GM18508 (cell line): Measurements from ENCODE around the gene PGAP1.

Experiments
- ATAC-seq: cut with Tn5 transposase; IDR thresholded peaks from one replicate; pipeline ENCODE4 v1.9.1; 2021; ENCODE audit warnings: moderate number of reproducible peaks; ENCODE audit not compliant: insufficient read depth, unreplicated experiment

Gene PGAP1, protein sequence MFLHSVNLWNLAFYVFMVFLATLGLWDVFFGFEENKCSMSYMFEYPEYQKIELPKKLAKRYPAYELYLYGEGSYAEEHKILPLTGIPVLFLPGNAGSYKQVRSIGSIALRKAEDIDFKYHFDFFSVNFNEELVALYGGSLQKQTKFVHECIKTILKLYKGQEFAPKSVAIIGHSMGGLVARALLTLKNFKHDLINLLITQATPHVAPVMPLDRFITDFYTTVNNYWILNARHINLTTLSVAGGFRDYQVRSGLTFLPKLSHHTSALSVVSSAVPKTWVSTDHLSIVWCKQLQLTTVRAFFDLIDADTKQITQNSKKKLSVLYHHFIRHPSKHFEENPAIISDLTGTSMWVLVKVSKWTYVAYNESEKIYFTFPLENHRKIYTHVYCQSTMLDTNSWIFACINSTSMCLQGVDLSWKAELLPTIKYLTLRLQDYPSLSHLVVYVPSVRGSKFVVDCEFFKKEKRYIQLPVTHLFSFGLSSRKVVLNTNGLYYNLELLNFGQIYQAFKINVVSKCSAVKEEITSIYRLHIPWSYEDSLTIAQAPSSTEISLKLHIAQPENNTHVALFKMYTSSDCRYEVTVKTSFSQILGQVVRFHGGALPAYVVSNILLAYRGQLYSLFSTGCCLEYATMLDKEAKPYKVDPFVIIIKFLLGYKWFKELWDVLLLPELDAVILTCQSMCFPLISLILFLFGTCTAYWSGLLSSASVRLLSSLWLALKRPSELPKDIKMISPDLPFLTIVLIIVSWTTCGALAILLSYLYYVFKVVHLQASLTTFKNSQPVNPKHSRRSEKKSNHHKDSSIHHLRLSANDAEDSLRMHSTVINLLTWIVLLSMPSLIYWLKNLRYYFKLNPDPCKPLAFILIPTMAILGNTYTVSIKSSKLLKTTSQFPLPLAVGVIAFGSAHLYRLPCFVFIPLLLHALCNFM

DNA sequence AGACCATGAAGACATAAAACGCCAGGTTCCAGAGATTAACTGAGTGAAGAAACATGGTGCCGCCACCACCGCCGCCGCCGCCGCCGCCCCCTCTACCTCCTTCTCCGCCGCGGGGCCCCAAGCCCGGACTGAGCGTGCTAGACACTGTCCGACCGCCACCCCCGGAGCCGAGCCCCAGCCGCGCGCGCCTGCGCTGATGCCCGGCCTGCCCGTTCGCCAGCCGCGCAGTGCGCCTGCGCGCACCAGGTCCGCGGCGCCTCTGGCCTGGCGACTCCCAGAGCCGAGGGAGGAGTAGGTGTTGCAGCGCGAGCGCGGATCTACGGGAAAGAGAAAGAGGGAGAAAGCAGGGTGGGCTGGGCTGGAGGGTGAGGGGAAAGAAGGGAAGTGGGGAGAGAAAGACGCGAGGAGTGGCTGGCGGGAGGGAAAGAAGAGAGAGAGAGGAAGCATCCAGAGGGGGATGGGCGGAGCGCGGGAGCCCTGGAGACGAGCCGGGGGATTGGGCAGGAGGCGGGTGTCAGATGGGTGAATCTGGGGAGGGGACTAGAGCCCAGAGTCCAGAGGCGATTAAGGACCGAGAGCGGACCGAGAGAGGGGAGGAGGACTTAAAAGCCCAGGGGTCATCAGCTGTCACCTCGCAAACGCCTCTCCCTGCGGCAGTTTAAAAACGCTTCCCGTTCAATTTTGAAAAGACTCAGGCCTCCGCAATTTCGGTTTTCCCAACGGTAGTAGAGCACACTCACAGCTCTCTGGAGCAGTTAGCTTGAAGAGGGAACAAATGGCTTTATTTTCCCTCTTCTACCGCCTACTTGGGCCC, at the start of gene PGAP1:
Gene PGAP1 (minus strand): TSS at position 146 of the 814 bp plus-strand sequence. CDS start 91 bp downstream, at position 55.
- ATAC-seq, result peak; percentile 47

- no peak for ATAC-seq
Measured at GRCh38 chr2:196974970-196975369, 48.5 kb upstream of the PGAP1 start.

GRCh38 chr2:196971574-196972279, 45.2 kb upstream of the PGAP1 start:
- no peak for ATAC-seq

DNA sequence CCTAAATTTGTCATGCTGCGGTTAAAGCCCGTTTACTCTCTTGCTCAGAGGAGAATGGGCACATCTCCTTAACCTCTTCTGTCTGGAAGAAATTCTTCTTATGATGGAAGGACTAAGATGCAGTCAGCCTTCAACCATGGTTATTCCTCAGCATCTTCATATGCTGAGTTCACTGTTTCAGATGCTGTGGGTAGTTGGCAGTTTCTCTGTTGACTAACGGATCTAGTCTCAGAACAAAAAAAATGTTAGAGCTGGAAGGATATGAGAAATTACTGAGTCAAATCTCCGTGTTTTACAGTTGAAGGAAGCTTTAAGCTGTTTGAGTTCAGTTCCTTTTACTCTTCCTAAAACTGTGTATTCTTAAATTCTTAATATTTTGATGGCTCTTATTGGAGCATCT, 43.6 kb upstream of the PGAP1 start:
- no peak for ATAC-seq

- ATAC-seq, result no peak
Measured at GRCh38 chr2:196968516-196968915, 42.0 kb upstream of the PGAP1 start.

DNA sequence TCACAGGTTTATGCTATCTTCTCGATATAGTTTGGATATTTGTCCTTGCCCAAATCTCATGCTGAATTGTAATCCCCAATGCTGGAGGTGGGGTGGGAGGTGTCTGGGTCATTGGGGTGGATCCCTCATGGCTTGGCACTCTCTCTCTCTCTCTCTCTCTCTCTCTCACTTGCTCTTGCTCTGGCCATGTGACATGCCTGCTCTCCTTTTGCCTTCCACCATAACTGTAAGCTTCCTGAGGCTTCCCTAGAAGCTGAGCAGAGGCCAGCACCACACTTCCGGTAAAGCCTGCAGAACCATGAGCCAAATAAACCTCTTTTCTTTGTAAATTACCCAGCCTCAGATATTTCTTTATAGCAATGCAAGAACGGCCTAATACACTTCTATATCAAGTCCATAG, 41.3 kb upstream of the PGAP1 start:
- ATAC-seq, result no peak

- no peak for ATAC-seq
Measured at GRCh38 chr2:196967116-196967515, 40.6 kb upstream of the PGAP1 start.

DNA sequence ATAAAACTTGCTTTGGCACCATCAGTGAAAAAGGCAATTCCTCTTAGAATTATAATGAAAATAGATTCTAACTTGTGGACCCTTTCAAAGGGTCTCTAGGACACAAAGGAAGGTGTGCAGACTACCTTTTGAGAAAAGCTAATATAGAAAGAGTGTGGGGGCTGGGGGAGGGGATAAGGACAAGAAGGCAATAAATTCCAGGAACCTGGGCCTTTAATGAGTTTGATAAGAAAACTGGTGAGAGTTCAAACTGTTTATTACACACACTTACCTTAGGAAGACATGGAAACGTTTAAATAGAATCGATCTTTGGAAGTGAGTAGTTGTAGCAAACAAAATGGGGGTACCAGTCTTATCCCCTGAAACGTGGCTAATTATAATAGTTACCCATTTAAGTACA, 39.6 kb upstream of the PGAP1 start:
- no peak for ATAC-seq

GRCh38 chr2:196965651-196966050, 39.1 kb upstream of the PGAP1 start:
- no peak for ATAC-seq

DNA sequence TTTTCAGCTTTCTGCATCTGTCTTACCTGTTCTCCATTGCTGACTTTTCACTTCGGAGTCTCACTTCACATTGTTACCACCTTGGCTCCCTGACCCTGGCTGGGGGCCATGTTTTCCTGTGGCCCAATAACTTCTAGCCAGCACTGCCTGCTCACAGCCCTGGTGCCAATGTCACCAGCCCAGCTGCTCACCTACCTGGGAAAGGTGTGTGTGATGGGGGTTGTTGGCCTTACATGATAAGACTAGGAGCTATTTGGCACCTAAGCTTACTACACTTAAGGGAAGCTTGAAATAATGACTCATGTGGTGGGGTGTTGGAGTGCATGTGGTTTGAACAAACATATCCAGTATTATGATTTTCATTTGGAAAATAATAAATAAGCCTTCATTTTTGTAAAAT, 37.5 kb upstream of the PGAP1 start:
- ATAC-seq, result no peak

GRCh38 chr2:196963043-196963442, 36.5 kb upstream of the PGAP1 start:
- ATAC-seq, result no peak

- ATAC-seq, result no peak
Measured at GRCh38 chr2:196962325-196962724, 35.8 kb upstream of the PGAP1 start.

DNA sequence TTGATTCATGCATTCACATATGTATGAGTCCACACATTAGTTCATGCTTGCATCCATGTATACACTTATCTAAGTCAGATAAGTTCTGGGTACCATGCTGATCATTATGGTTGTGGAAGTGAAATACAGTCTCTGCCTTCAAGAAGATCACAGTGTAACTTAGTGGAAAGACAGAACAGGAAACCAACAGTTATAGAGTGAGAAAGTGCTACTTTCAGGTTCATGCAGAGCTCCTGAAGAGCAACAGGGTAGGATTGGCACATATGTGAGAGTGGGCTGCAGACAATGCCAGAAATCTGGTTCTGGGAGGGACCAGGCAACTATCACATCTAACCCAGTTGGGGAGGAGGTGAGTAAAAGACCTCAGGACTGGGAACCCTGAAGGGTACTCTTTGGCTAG, 35.4 kb upstream of the PGAP1 start:
- peak; percentile 87 for ATAC-seq

GRCh38 chr2:196959734-196960338, 33.3 kb upstream of the PGAP1 start:
- no peak for ATAC-seq

DNA sequence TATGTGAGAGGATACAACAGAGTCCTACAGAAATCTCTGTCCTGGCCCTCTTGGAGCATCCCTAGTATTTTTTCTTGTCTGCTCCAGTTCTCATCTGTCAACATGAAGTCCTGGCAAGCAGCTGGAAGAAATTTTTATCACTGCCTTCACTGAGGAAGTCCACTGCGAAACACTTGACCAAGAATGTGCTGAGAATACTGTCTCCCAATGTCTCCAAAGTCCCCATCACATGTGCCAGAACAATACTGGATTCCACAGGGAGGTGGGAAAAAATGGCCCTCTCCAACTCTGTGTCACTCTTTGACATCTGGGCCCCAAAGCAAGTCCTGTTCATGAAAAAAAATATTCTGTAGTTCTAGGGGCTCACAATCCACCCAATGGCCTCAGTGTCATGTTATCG, 32.8 kb upstream of the PGAP1 start:
- no peak for ATAC-seq

GRCh38 chr2:196957881-196958525, 31.5 kb upstream of the PGAP1 start:
- no peak for ATAC-seq

- ATAC-seq, result no peak
Measured at GRCh38 chr2:196957442-196957841, 30.9 kb upstream of the PGAP1 start.

GRCh38 chr2:196956069-196956468, 29.6 kb upstream of the PGAP1 start:
- no peak for ATAC-seq

DNA sequence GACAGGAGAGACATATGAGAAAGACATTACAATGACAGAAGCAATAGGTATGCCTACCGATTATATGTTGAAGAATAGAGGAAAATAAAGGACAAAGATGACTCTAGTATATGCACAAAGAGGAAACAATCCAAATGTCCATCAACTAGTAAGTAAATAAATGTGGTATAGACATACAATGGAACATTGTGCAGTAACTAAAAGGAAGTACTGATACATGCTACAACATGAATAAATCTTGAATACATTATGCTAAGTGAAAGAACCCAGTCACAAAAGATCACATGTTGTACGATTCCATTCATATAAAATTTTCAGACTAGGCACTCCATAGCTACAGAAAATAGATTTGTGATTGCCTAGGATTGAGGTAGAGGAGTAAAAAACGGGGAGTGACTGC, 28.5 kb upstream of the PGAP1 start:
- ATAC-seq, result no peak
